Keratinocyte (primary cell): ENCODE data around the gene GPR26.

ENCODE experiments used
- CTCF ChIP-seq, 3 experiments: IDR thresholded peaks in 1 of 3; conservative IDR thresholded peaks in 1 of 3; optimal IDR thresholded peaks in 1 of 3; 2 replicates in 2 of 3; 3 replicates in 1 of 3; pipeline versions ENCODE3 to v1.5.1; 2011; ENCODE audit warnings: low read length in 3 of 3, mild to moderate bottlenecking in 3 of 3, moderate library complexity in 2 of 3, control low read depth in 1 of 3, inconsistent platforms in 1 of 3; ENCODE audit not compliant: insufficient read depth in 2 of 3; ENCODE audit errors: extremely low read depth in 1 of 3
- EZH2 ChIP-seq: IDR thresholded peaks from one replicate; pipeline ENCODE4 v1.6.1; 2012; ENCODE audit warnings: inconsistent platforms, mild to moderate bottlenecking, low read length, moderate library complexity

GRCh38 chr10:123619067-123619855 is 46.9 kb upstream of the GPR26 start:
- TF ChIP-seq CTCF (optimal IDR thresholded peaks at IDR 0.05 in 1 of 3, IDR thresholded peaks at IDR 0.05 in 1 of 3, conservative IDR thresholded peaks at IDR 0.05 in 1 of 3; ENCODE audit: extremely low read depth in 1 of 3, insufficient read depth in 2 of 3, low read length in 3 of 3) (no peak), EZH2 (no peak)
